HS-5 (cell line): ENCODE measurements around the gene PRDM11.

Experiments
- DNase-seq: peaks from one replicate; pipeline ENCODE4 v3.0.0-alpha.2; 2012; ENCODE audit warnings: low read depth

Gene PRDM11

GRCh38 chr11:45174168-45174835, 27.9 kb downstream of the PRDM11 start:
- no peak for DNase-seq

GRCh38 chr11:45174963-45175362, 28.5 kb downstream of the PRDM11 start:
- no peak for DNase-seq

DNA sequence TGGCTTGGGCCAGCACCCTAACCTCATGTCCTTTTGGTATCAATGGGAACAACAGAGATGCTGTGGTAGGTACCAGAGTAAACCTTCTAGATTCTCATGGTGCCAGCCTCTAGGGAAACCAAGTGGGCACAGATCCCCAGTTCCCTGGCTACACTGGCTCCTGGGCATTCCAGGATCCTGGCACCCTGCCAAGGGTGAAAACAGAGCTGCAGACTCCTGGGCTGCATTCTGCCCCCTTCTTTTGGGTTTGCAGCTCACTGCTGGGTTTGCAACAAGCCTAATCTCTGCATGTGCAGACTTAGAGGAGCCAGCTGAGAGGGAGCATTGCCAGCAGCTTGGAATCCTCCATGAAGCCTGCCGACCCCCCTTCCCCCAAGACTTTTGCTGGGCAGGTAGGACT, 30.6 kb downstream of the PRDM11 start:
- DNase-seq: no peak

DNA sequence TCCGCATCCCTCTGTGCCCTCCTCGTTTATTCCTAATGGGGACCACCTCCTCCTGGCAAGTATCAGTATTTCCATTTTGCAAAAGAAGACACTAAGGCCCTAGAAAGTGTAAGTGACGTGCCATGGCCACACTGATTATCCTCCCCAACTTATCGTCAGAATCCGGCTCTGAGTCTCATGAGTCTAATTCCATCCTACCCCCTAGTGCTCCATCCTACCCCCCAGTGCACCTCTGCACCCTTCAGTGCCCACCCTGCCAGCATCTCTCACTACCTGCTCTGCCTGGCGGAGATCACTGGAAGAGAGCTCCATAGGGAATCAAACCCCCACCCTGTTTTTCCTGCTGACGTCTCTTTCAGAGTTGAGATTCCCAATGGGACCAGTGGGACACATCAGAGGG, 31.8 kb downstream of the PRDM11 start:
- DNase-seq: no peak

DNA sequence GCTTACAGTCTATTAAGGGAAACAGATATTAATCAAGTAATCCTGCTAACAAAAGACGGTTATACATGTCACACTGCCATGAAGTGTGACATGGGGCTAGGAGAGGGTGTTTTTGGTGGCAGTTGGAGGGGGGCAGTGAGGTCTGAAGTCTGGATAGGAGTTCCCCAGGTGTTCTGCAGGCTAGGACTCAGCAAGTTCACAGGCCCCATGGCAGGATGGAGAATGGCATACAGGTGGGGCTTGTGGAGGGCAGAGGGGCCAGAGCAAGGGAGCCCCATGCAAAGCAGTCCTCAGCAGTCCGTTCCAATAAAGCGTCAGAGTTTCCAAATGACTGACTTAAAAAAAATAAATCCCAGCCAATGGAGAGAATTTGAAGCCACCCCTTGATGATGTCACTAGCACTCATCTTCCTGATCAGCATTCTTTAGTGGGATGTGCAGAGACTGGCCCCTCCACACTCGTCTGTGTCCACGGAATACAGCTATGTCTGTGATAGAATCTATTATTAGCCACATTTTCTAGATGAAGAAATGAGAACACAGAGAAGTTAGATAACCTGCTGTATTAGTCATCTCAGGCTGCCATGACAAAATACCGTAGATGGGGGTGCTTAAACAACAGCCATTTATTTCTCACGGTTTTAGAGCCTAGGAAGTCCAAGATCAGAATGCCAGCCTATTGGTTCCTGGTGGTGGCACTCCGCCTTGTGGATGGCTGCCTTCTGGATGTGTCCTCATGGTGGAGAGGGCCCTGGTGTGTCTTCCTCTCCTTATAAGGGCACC, 32.6 kb downstream of the PRDM11 start:
- no peak for DNase-seq

DNA sequence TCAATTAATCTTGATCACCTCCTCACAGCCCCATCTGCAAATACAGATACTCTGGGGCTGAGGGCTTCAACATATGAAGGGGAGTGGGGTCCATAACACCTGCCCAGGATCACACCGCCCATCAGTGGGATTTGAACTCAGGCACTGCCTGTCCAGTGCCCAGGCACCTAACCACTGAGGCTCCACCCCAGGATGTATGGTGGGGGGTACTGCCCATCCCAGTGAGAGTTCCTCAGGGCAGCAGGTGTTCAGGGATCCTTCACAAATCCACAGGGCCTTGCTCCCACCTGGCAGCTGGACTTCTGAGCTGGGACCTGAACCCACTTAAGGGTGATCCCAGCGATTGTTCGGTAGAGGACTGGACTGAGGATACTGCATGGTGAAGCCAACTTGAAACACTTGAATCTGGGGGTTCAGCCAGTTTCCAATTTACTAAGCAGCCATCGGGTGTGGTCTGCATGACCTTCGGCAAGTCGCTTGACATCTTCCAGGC, 33.3 kb downstream of the PRDM11 start:
- no peak for DNase-seq

- DNase-seq: no peak
These were observed 33.9 kb downstream of the PRDM11 start for GRCh38 chr11:45180179-45180847.

DNA sequence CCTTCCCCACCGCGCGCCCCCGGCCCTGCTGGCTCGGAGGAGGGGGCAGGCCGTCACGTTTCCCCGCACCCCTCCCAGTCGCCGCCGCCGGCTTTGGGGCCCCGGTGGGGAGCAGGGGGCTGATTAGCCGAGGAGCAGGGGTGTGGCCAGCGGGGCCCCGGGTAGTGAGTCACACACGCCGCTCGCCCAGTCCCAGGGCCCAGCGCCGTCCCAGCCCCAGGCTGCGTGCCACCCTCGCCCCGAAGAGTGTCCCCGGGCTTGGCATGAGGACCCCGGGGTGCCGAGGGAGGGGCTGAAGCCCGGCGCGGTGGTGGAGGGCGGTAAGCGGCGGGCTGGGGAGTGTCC, 34.4 kb downstream of the PRDM11 start:
- DNase-seq: no peak

DNA sequence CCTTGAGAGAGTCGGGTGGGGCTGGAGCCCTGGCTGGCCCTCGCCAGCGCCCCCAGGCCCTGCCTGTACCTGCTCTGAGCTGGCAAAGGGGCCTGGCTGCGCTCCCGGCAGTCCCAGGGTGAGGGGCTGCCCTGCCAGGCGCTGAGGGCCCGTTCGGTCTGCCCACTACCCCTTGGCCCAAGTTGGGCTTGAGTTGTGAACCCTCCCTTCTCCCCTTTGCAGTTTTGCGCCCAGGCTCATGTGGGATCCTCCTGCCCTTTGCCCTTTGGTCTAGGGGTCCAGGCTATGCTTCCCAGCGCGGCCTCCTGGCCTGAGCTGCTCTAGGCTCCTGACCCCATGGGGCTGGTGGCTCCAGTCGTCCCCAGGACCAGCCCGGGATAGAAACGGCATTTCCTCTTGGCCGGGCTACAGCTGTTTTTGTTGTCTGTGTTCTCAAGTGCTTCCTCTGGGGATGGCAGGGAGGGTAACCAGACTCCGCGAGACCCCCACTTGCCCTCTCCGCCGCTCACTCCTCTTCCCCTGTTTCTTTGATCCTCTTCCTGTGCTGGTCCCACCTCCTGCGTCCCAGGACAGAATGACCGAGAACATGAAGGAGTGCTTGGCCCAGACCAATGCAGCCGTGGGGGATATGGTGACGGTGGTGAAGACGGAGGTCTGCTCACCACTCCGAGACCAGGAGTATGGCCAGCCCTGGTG, 34.9 kb downstream of the PRDM11 start:
- DNase-seq: no peak

- DNase-seq: no peak
These were observed 35.6 kb downstream of the PRDM11 start for GRCh38 chr11:45181889-45182550.

DNA sequence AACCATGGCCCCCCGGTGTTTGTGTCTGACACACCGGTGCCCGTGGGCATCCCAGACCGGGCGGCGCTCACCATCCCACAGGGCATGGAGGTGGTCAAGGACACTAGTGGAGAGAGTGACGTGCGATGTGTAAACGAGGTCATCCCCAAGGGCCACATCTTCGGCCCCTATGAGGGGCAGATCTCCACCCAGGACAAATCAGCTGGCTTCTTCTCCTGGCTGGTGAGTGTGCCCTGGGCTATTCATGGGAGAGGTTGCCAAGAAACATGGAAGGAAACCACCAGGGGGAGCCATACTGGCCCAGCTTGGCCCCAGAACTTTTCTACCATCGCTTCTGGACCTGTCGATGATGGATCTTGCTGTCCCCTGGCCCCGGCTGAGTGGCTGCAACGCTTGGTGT, 36.5 kb downstream of the PRDM11 start:
- no peak for DNase-seq

DNA sequence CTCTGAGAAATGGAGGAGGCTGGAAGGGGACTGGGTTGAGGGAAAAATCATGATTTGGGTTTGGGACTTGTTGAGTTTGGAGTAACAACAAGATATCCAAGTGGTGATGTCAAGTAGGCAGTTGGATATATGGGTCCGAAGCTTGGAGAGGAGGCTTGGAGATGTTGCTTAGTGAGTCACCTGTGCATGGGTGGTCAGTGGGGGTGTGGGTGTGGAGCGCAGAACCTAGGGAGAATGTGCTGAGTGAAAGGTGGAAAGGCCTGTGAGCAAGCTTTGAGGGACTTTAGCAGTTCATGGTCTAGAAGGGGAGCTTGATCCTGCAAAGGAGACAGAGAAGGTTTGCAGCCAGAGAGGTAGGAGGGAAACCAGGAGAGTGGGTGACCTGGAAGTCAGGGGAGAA, 38.2 kb downstream of the PRDM11 start:
- DNase-seq: no peak

GRCh38 chr11:45185228-45185729, 38.8 kb downstream of the PRDM11 start:
- DNase-seq: no peak

GRCh38 chr11:45187375-45187774, 40.9 kb downstream of the PRDM11 start:
- no peak for DNase-seq

- DNase-seq: no peak
These were observed 41.7 kb downstream of the PRDM11 start for GRCh38 chr11:45188127-45188526.

DNA sequence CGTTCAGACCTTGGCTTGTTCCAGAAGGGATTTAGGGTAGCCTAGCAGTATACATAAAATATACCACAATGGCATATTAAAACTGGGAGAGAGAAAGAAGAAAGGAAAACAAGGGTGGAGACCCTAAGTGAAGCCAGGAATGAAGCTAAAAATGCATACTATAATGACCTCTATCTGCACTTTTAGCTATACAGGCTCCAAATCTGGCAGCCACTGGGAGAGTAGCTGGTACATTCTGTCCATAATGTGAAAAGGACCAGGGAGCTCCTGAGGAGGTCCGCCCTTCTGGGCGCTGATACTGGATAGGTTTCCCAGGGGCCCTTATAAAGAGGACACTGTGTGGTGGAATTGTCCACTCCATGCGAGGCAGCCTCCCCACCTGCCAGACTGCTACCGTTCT, 42.8 kb downstream of the PRDM11 start:
- DNase-seq: no peak

- no peak for DNase-seq
These were observed 47.3 kb downstream of the PRDM11 start for GRCh38 chr11:45193695-45194094.

GRCh38 chr11:45204761-45205160, 58.3 kb downstream of the PRDM11 start:
- no peak for DNase-seq

DNA sequence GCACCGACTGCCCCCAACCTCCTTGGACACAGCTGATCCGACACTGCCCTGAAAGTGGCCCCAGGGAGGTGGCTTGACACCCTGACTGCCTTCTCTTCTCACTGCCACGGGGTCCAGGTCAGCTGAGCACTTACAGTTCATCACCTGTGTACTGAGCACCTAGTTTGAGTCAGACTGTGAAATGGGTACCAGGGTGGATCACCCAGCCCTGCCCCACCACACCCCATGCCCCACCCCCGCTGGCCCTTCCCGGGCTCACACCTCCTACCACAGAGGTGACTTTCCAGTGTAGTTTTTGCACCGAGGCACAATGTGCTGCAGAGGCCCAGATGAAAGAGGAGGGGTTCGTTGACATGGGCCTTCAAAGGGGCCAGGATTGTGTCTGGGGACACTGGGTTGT, 59.5 kb downstream of the PRDM11 start:
- no peak for DNase-seq

DNA sequence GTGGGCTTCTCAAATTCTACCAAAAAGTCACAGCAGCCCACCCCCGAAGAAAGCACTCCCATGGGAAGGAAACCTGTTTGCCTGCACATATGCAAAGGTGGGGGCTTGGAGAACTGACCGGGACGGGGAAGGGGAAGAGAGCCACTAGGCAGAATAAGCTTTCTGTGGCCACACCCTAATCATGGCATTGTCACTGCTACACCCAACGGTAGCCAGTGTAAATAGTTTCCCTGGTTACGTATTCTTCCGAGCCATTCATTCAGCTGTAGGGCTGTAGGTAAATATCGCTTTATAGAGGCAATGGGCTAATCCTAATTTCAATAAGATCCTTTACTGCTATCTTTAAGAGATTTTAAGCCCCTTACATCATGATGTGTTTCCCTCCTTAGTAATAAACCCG, 61.7 kb downstream of the PRDM11 start:
- no peak for DNase-seq

DNA sequence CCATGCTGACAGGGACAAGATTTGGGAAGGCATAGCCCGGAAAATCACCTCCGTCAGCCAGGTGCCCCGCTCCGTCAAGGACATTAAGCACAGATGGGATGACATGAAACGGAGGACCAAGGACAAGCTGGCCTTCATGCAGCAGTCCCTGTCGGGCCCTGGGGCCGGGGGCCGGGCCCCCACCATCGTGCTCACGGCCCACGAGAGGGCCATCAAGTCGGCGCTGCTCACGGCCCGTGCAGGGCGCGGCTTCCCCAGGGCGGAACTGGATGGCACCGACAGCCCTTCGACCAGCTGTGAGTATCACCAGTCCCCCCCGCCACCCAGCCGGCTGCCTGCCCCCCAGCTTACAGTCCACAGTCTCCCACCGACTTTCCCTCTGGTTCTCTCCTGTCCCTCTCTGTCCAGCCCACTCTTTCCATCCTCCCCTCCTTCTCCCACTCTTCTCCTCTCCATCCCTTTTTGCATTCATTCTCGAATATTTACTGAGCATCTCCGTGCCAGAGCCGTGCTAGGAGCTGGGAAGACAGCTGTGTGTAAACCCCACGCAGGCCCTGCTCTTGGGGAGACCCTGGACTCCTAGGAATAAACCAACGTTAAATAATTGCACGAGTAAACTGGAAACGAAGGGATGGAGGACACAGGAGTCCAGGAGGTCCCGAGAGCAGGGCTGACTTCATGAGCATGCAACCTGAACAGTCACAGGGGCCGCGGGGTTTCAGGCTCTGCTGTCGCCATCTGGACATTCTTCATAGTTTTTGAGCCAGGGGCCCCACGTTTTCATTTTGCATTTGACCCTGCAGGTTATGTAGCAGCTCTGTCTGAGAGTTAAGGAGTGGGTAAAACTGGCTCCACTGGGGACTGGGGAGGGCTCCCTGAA, 62.8 kb downstream of the PRDM11 start:
- DNase-seq: no peak
